ENCODE measurements around the gene UBE3D.
"Not testable (repeated sequence)": the region's sequence is repeated elsewhere in the genome, so short reads cannot be mapped to it uniquely, and the experiment has no call there.

UBE3D gene

GRCh38 chr6:82867946-82868345, 197.7 kb downstream of the UBE3D start:
- DNase-seq = no peak

- no peak for DNase-seq
These were observed 199.2 kb downstream of the UBE3D start for GRCh38 chr6:82866446-82866845.

GRCh38 chr6:82865461-82865860, 200.2 kb downstream of the UBE3D start:
- DNase-seq = no peak

- DNase-seq = no peak
These were observed 201.9 kb downstream of the UBE3D start for GRCh38 chr6:82863781-82864180.

- DNase-seq = no peak
These were observed 203.1 kb downstream of the UBE3D start for GRCh38 chr6:82862543-82862942.

- no peak for DNase-seq
These were observed 204.5 kb downstream of the UBE3D start for GRCh38 chr6:82861121-82861520.

GRCh38 chr6:82856077-82856476, 209.6 kb downstream of the UBE3D start:
- DNase-seq = not testable (repeated sequence)

GRCh38 chr6:82852904-82853303, 212.7 kb downstream of the UBE3D start:
- DNase-seq = not testable (repeated sequence)

GRCh38 chr6:82843291-82843885, 222.3 kb downstream of the UBE3D start:
- no peak for DNase-seq

- DNase-seq = no peak
These were observed 222.9 kb downstream of the UBE3D start for GRCh38 chr6:82842721-82843120.
